Measurements from ENCODE around the gene SMARCAL1. TPM values are rescaled to one million over a fixed set of nuclear protein-coding genes. Genes with fewer than 3 reads are reported as not detected.

Gene SMARCAL1
- total and polyA plus RNA-seq, 2 of the 13 experiments (the other 11 are each of a cell fraction or from before 2014, with no cell fraction given), result 12.7 to 21.3 TPM

DNA sequence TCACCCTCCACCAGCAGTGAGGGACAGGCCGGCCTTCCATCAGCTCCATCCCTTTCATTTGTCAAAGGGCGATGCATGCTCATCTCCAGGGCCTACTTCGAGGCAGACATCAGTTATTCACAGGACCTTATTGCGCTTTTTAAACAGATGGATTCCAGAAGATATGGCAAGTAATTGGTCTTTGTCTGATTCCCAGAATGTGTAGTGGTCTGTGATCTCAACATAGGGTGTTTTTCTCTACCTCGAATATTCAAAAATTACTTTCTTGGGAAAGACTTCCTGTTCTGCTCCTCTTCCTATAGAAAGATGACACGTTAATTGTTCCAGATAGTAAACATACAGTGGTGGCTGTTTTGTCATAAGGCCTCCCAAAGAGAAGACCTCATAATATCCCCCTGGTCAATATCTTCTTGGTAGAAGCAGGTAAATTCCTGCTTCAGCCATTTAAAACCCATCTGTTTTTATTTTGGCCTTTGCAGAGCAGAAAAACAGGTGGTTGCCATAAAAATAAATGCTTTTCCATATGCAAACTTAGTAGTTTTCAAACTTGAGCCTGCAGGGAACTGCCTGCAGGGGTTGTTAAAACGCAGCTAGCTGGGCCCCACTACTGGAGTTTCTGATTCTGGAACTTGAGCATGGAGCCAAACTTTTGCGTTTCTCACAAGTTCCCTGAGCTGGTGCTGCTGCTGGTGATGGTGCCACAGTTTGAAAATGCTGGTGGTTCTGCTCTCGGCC lies 8.2 kb downstream of the SMARCAL1 start (continued):
- TF ChIP-seq ATF7 (IDR thresholded peaks at IDR 0.05) (no peak), ATF7 (CRISPR knock-in tag; IDR thresholded peaks at IDR 0.05) (no peak), ZNF879 (CRISPR knock-in tag; IDR thresholded peaks at IDR 0.05) (no peak), GZF1 (CRISPR knock-in tag; IDR thresholded peaks at IDR 0.05) (no peak), ZSCAN9 (CRISPR knock-in tag; IDR thresholded peaks at IDR 0.05; ENCODE audit: borderline replicate concordance) (no peak), ZFP36L1 (CRISPR knock-in tag; IDR thresholded peaks at IDR 0.05) (no peak)
- TF ChIP-seq, protein P1, sequence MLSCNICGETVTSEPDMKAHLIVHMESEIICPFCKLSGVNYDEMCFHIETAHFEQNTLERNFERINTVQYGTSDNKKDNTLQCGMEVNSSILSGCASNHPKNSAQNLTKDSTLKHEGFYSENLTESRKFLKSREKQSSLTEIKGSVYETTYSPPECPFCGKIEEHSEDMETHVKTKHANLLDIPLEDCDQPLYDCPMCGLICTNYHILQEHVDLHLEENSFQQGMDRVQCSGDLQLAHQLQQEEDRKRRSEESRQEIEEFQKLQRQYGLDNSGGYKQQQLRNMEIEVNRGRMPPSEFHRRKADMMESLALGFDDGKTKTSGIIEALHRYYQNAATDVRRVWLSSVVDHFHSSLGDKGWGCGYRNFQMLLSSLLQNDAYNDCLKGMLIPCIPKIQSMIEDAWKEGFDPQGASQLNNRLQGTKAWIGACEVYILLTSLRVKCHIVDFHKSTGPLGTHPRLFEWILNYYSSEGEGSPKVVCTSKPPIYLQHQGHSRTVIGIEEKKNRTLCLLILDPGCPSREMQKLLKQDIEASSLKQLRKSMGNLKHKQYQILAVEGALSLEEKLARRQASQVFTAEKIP (CRISPR knock-in tag; IDR thresholded peaks at IDR 0.05; ENCODE audit: borderline replicate concordance), result no peak
- TF ChIP-seq, protein P2, sequence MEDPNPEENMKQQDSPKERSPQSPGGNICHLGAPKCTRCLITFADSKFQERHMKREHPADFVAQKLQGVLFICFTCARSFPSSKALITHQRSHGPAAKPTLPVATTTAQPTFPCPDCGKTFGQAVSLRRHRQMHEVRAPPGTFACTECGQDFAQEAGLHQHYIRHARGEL (CRISPR knock-in tag; IDR thresholded peaks at IDR 0.05), result no peak
- TF ChIP-seq, protein P3, sequence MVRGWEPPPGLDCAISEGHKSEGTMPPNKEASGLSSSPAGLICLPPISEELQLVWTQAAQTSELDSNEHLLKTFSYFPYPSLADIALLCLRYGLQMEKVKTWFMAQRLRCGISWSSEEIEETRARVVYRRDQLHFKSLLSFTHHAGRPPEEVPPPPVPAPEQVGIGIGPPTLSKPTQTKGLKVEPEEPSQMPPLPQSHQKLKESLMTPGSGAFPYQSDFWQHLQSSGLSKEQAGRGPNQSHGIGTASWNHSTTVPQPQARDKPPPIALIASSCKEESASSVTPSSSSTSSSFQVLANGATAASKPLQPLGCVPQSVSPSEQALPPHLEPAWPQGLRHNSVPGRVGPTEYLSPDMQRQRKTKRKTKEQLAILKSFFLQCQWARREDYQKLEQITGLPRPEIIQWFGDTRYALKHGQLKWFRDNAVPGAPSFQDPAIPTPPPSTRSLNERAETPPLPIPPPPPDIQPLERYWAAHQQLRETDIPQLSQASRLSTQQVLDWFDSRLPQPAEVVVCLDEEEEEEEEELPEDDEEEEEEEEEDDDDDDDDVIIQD (CRISPR knock-in tag; IDR thresholded peaks at IDR 0.05; ENCODE audit: low read depth), result no peak

DNA sequence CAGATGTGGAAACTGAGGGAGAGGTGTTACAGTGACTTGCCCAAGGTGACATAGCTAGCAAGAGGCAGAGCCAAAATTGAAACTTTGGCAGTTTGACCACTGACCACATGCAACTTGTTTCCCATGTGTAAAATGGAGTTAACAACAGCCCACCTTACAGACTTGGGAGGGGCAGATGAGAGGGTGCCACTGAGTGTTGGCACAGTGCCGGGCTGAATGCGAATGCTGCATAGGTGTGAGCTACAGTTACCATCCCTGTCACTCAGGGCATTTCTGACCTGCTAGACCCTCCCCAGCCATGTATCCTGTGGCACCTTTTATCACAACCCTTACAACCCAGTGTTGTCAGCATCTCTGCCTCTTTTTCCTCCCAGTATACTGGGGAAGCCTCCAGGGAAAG lies 10.8 kb downstream of the SMARCAL1 start:
- Histone ChIP-seq H4K20me1 (ENCODE audit: insufficient read depth, low read length) (no peaks in the 10 kb centered on the region), H3K9ac (ENCODE audit: insufficient read depth, low read depth, low read length) (no peak overlapping the region), H3K4me1 (ENCODE audit: insufficient read depth, low read length) (no peaks in the 10 kb centered on the region), H3K79me2 (ENCODE audit: insufficient read depth, low read length) (no peaks in the 10 kb centered on the region), H3K9me3 (ENCODE audit: low read length) (no peaks in the 10 kb centered on the region), H3K36me3 (replicated peaks in 1 of 2; ENCODE audit: control insufficient read depth in 1 of 2, insufficient read depth in 2 of 2, low read length in 2 of 2) (peaks cover 25 to 48% of the 10 kb centered on the region in 2 experiments), H3K27ac (ENCODE audit: extremely low read length, insufficient read depth, low read length) (no peak overlapping the region), H2AFZ (ENCODE audit: low read length) (no peak overlapping the region), H3K27me3 (ENCODE audit: control insufficient read depth in 1 of 2, insufficient read depth in 2 of 2, low read length in 2 of 2) (no peaks in the 10 kb centered on the region), H3K4me2 (ENCODE audit: low read depth, low read length) (no peak overlapping the region), H3K4me3 (replicated peaks in 1 of 3; ENCODE audit: insufficient read depth in 1 of 3, low read depth in 2 of 3, low read length in 3 of 3) (no peak overlapping the region)
- FAIRE-seq (no peak), ATAC-seq (no peak), DNase-seq (ENCODE audit: low spot score) (no peak)
- ChIA-PET CTCF (ENCODE audit: low intra/inter-chr PET ratio, low total read pairs) (no interaction called here), POLR2A (no interaction called here)
- BruUV-seq (replicated peaks), result no TSS peak
- 100% methylated on average over 2 of the region's 2 CpGs for WGBS (ENCODE audit: low lambda C conversion rate)
- in situ Hi-C loops (cut with HindIII; ENCODE audit: extremely low pct_ligation_motif_present, low pct_unique_long_range_greater_than_20kb) (no loop called here), intact Hi-C loops (cut with micrococcal nuclease; ENCODE audit: unreplicated experiment) (no loop called here)
- TF ChIP-seq POGZ (CRISPR knock-in tag; IDR thresholded peaks at IDR 0.05), result no peak
- TF ChIP-seq ZNF567 (CRISPR knock-in tag; IDR thresholded peaks at IDR 0.05; ENCODE audit: borderline replicate concordance), result no peak
- no peak for TF ChIP-seq ZNF891 (CRISPR knock-in tag; IDR thresholded peaks at IDR 0.05)
- no peak for TF ChIP-seq ZNF761 (CRISPR knock-in tag; conservative IDR thresholded peaks at IDR 0.05)
- TF ChIP-seq, protein P4, sequence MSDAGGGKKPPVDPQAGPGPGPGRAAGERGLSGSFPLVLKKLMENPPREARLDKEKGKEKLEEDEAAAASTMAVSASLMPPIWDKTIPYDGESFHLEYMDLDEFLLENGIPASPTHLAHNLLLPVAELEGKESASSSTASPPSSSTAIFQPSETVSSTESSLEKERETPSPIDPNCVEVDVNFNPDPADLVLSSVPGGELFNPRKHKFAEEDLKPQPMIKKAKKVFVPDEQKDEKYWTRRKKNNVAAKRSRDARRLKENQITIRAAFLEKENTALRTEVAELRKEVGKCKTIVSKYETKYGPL (CRISPR knock-in tag; IDR thresholded peaks at IDR 0.05), result no peak
- TF ChIP-seq, protein P5, sequence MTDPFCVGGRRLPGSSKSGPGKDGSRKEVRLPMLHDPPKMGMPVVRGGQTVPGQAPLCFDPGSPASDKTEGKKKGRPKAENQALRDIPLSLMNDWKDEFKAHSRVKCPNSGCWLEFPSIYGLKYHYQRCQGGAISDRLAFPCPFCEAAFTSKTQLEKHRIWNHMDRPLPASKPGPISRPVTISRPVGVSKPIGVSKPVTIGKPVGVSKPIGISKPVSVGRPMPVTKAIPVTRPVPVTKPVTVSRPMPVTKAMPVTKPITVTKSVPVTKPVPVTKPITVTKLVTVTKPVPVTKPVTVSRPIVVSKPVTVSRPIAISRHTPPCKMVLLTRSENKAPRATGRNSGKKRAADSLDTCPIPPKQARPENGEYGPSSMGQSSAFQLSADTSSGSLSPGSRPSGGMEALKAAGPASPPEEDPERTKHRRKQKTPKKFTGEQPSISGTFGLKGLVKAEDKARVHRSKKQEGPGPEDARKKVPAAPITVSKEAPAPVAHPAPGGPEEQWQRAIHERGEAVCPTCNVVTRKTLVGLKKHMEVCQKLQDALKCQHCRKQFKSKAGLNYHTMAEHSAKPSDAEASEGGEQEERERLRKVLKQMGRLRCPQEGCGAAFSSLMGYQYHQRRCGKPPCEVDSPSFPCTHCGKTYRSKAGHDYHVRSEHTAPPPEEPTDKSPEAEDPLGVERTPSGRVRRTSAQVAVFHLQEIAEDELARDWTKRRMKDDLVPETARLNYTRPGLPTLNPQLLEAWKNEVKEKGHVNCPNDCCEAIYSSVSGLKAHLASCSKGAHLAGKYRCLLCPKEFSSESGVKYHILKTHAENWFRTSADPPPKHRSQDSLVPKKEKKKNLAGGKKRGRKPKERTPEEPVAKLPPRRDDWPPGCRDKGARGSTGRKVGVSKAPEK (CRISPR knock-in tag; IDR thresholded peaks at IDR 0.05; ENCODE audit: borderline replicate concordance), result no peak
- no peak for TF ChIP-seq ZNF775 (CRISPR knock-in tag; IDR thresholded peaks at IDR 0.05; ENCODE audit: borderline replicate concordance)
- no peak for TF ChIP-seq GATA4 (IDR thresholded peaks at IDR 0.05; ENCODE audit: borderline replicate concordance, low read depth)
